ENCODE data around the gene PGM1. TPM values are rescaled to one million over a fixed set of nuclear protein-coding genes. Genes with fewer than 3 reads are reported as not detected.

Gene PGM1
- total RNA-seq, 4 donors from 2014 or later, result 43.1 to 77.2 (median 47.4) TPM

DNA sequence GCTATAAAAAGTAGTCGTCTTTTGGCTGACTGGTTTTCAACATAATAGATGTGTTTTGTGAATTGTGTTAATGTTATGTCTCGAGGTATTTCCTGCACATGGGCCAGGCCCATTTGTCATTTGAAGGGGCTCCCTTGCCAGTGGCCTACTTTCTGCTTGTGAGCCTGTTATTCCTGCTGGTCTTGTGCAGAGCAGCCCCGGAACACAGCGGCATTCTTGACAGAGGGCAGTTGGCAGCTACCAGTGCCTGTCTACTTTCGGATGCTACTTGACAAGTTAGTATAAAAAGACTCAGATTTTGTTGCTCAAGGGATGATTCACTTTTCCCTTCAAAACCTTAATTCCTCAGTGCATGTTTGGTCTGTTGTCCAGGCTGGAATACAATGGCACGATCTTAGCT lies 28.5 kb downstream of the PGM1 start:
- no peaks in the 10 kb centered on the region for H3K36me3 ChIP-seq
- intact Hi-C loops (cut with DNase I), result no loop called here
- peak overlapping the region in 3 of 4 donors; percentile 17 to 47 (median 18) for H3K27ac ChIP-seq
- TF ChIP-seq POLR2A (IDR thresholded peaks at IDR 0.05), result no peak
- TF ChIP-seq, protein P1, sequence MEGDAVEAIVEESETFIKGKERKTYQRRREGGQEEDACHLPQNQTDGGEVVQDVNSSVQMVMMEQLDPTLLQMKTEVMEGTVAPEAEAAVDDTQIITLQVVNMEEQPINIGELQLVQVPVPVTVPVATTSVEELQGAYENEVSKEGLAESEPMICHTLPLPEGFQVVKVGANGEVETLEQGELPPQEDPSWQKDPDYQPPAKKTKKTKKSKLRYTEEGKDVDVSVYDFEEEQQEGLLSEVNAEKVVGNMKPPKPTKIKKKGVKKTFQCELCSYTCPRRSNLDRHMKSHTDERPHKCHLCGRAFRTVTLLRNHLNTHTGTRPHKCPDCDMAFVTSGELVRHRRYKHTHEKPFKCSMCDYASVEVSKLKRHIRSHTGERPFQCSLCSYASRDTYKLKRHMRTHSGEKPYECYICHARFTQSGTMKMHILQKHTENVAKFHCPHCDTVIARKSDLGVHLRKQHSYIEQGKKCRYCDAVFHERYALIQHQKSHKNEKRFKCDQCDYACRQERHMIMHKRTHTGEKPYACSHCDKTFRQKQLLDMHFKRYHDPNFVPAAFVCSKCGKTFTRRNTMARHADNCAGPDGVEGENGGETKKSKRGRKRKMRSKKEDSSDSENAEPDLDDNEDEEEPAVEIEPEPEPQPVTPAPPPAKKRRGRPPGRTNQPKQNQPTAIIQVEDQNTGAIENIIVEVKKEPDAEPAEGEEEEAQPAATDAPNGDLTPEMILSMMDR (IDR thresholded peaks at IDR 0.05), result no peak
- DNase-seq, result no peak
- 25 to 38% methylated on average over 6 of the region's 6 CpGs for WGBS, 2 donors
- no peak overlapping the region for H3K4me3 ChIP-seq
- H3K9me3 ChIP-seq, result no peaks in the 10 kb centered on the region
- peaks cover 0 to 24% (median 3%) of the 10 kb centered on the region in 3 donors for H3K4me1 ChIP-seq
- H3K27me3 ChIP-seq, result no peaks in the 10 kb centered on the region

DNA sequence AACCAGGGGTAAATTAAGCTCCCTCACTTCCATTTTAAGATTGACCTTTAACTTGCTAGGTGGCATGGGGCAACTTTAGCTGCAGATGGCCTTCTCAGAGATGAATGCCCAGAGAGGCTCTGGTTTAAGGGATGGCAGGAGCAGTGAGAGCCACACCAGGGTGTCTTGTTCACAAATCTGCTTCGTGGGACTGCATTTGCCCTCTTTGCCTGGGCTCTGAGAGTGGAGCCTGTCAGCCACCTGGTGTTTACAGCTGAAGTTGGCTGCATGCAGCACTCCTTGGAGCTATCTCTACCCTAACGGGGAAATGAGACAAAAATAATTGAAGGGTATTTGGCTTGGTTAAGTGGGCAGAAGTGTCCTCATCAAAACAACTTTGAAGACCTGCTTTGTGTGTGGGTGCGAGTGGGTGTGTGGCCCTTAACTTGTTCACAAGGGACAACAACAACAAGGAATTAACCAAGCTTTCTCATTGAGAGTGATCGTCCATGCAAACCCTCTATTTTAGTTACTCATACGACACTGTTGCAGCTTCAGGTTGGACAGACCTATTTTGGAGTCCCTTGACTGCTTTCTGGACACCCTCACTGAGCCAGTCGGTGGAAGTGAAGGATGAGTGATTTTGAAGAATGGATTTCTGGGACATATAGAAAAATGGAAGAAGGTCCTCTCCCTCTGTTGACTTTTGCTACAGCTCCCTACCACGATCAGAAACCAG lies 29.8 kb downstream of the PGM1 start:
- Histone ChIP-seq H3K4me3 (no peak overlapping the region), H3K27me3 (no peaks in the 10 kb centered on the region), H3K4me1 (peaks cover 0 to 25% (median 3%) of the 10 kb centered on the region in 3 donors), H3K27ac (no peak overlapping the region), H3K9me3 (no peaks in the 10 kb centered on the region), H3K36me3 (no peaks in the 10 kb centered on the region)
- intact Hi-C loops (cut with DNase I), result no loop called here
- TF ChIP-seq, protein P1 (IDR thresholded peaks at IDR 0.05), result no peak
- no peak for TF ChIP-seq POLR2A (IDR thresholded peaks at IDR 0.05)
- no peak for DNase-seq
- whole genome bisulfite sequencing, 2 donors, result 83 to 91% methylated on average over 6 to 7 of the region's 7 CpGs

DNA sequence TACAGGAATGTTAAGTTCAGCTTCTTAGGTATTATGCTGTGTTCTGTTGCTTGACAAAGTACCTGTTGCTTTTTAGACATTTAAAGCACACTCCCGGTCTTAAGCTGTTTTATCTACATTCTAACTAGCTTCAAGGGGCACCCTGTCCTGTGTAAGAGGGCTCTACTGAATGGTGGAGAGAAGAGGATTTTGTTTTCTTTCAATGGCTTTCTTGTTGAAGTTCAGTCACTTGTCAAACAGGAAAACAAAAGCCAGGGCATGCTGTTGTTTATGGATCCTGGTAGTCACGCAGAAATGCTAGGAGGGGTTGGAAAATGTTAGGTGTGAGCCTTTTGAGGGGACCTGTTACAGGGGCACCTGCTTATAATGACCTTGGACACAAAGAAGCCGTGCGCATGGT lies 30.7 kb downstream of the PGM1 start:
- H3K27ac ChIP-seq, result no peak overlapping the region
- H3K36me3 ChIP-seq, result no peaks in the 10 kb centered on the region
- no peak overlapping the region for H3K4me3 ChIP-seq
- intact Hi-C loops (cut with DNase I), result no loop called here
- DNase-seq, result no peak
- peaks cover 0 to 34% (median 4%) of the 10 kb centered on the region in 3 donors for H3K4me1 ChIP-seq
- no peaks in the 10 kb centered on the region for H3K27me3 ChIP-seq
- WGBS, 2 donors, result 93 to 98% methylated on average over 4 of the region's 4 CpGs
- H3K9me3 ChIP-seq, result no peaks in the 10 kb centered on the region
- no peak for TF ChIP-seq POLR2A (IDR thresholded peaks at IDR 0.05)
- TF ChIP-seq, protein P1 (IDR thresholded peaks at IDR 0.05), result no peak

DNA sequence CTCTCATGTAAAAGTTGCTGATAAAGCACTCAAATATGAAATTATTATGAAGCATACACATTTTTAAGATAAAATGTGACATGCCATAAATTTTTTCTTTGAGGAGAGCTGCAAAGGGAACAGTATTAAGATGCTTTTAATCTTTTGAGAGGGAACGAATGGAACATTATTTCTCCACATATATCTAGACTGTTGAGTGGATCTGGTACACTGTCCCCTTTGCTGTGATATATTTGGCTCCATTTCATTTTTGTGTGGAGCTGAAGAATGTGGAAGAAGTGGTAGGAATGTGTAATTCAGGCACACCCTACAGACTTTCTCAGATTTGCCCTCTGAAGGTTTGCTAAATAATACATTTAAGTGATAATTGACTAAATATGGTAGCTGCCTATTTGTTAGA lies 31.7 kb downstream of the PGM1 start:
- Histone ChIP-seq H3K36me3 (peaks cover 0 to 8% (median 0%) of the 10 kb centered on the region in 3 donors), H3K4me3 (no peak overlapping the region), H3K27me3 (no peaks in the 10 kb centered on the region), H3K9me3 (no peaks in the 10 kb centered on the region), H3K27ac (no peak overlapping the region), H3K4me1 (peaks cover 0 to 44% (median 14%) of the 10 kb centered on the region in 3 donors)
- 60 to 80% methylated on average over 1 of the region's 1 CpG for WGBS, 2 donors
- DNase-seq, result no peak
- TF ChIP-seq POLR2A (IDR thresholded peaks at IDR 0.05), result no peak
- TF ChIP-seq, protein P1 (IDR thresholded peaks at IDR 0.05), result peak in 2 of 6 experiments; percentile 11 to 33
- intact Hi-C loops (cut with DNase I), result no loop called here

DNA sequence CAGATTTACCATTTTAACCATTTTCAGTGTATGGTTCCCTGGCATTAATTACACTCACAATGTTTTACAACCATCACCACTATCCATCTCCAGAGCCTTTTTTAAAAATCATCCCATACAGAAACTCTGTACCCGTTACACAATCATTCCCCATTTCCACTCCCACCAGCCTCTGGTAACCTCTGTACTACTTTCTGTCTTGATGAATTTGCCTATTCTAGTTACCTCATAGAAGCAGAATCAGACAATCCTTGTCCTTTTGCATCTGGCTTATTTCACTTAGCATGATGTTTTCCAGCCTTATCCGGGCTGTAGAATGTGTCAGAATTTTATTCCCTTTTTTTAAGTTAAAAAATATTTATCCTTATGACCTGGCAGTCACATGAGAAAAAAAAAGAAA lies 33.0 kb downstream of the PGM1 start:
- TF ChIP-seq, protein P1 (IDR thresholded peaks at IDR 0.05), result no peak
- no peak for TF ChIP-seq POLR2A (IDR thresholded peaks at IDR 0.05)
- 72 to 91% methylated on average over 2 of the region's 2 CpGs for WGBS, 2 donors
- Histone ChIP-seq H3K27ac (no peak overlapping the region), H3K36me3 (peaks cover 0 to 13% (median 0%) of the 10 kb centered on the region in 3 donors), H3K4me3 (no peak overlapping the region), H3K27me3 (no peaks in the 10 kb centered on the region), H3K9me3 (no peaks in the 10 kb centered on the region), H3K4me1 (peaks cover 0 to 51% (median 15%) of the 10 kb centered on the region in 3 donors)
- intact Hi-C loops (cut with DNase I), result no loop called here
- DNase-seq, result no peak
